ENCODE data around the gene PTCRA.
"Not testable (repeated sequence)": the region's sequence is repeated elsewhere in the genome, so short reads cannot be mapped to it uniquely, and the experiment has no call there.

The PTCRA gene

GRCh38 chr6:42915732-42916131 is at the start of gene PTCRA:
PTCRA (plus strand) TSS chr6:42916053; CDS start chr6:42916070, 17 bp downstream.
- no peak for DNase-seq (ENCODE audit: low read depth)
- no peak within 1 kb of the TSS for H3K4me3 ChIP-seq (ENCODE audit: low read length)
- no peak for TF ChIP-seq CTCF (IDR thresholded peaks at IDR 0.05; ENCODE audit: insufficient read depth, low read depth, low read length, missing control alignments)

GRCh38 chr6:42870145-42870936 is 45.5 kb upstream of the PTCRA start:
- TF ChIP-seq CTCF (IDR thresholded peaks at IDR 0.05; ENCODE audit: insufficient read depth, low read depth, low read length, missing control alignments) = no peak
- H3K4me3 ChIP-seq (ENCODE audit: low read length) = no peak overlapping the region
- no peak for DNase-seq (ENCODE audit: low read depth)

GRCh38 chr6:42871711-42872110 is 44.1 kb upstream of the PTCRA start:
- no peak overlapping the region for H3K4me3 ChIP-seq (ENCODE audit: low read length)
- no peak for DNase-seq (ENCODE audit: low read depth)
- no peak for TF ChIP-seq CTCF (IDR thresholded peaks at IDR 0.05; ENCODE audit: insufficient read depth, low read depth, low read length, missing control alignments)

- H3K4me3 ChIP-seq (ENCODE audit: low read length) = no peak overlapping the region
- no peak for DNase-seq (ENCODE audit: low read depth)
- TF ChIP-seq CTCF (IDR thresholded peaks at IDR 0.05; ENCODE audit: insufficient read depth, low read depth, low read length, missing control alignments) = no peak
Measured at GRCh38 chr6:42873313-42873712, 42.5 kb upstream of the PTCRA start.

- no peak for DNase-seq (ENCODE audit: low read depth)
- no peak for TF ChIP-seq CTCF (IDR thresholded peaks at IDR 0.05; ENCODE audit: insufficient read depth, low read depth, low read length, missing control alignments)
- no peak overlapping the region for H3K4me3 ChIP-seq (ENCODE audit: low read length)
Measured at GRCh38 chr6:42877695-42878094, 38.2 kb upstream of the PTCRA start.

GRCh38 chr6:42879372-42880239 is 36.2 kb upstream of the PTCRA start, which contains the start of gene RPL7L1:
RPL7L1 (plus strand) TSS chr6:42879616; CDS start chr6:42879911, 295 bp downstream.
- no peak for TF ChIP-seq CTCF (IDR thresholded peaks at IDR 0.05; ENCODE audit: insufficient read depth, low read depth, low read length, missing control alignments)
- peak within 1 kb of the TSS; percentile 99 for H3K4me3 ChIP-seq (ENCODE audit: low read length)
- peak; percentile 86 for DNase-seq (ENCODE audit: low read depth)

GRCh38 chr6:42880240-42880817 is 35.5 kb upstream of the PTCRA start:
- DNase-seq (ENCODE audit: low read depth) = not testable (repeated sequence)
- H3K4me3 ChIP-seq (ENCODE audit: low read length) = peak overlapping the region; percentile 99

- DNase-seq (ENCODE audit: low read depth) = not testable (repeated sequence)
- H3K4me3 ChIP-seq (ENCODE audit: low read length) = peak overlapping the region; percentile 99
Measured at GRCh38 chr6:42880871-42881270, 35.0 kb upstream of the PTCRA start.

Measured in epithelial cell of esophagus (primary cell).